IMR-90 (cell line): ENCODE data around the gene EIF4G3. TPM values are rescaled to one million over a fixed set of nuclear protein-coding genes. Genes with fewer than 3 reads are reported as not detected.

ENCODE experiments used
- ATAC-seq: fragments of 200-7000 bp; cut with Tn5 transposase; 2 replicates; pipeline ENCODE4 v1.9.1; 2020; ENCODE audit warnings: low read depth, mild to moderate bottlenecking, moderate library complexity
- BruUV-seq: library from RNA; stranded (reverse); fragments of 400-500 nt; replicated peaks from 2 replicates; lab custom pipeline; 2021; lab: Mats Ljungman, UMichigan
- CTCF ChIA-PET: fragments of 300-600 bp; formaldehyde crosslinking; extraction: SDS; loops from one replicate; lab custom pipeline; 2021; ENCODE audit warnings: antibody characterized with exemption; lab: Yijun Ruan, JAX
- POLR2A ChIA-PET: fragments of 300-600 bp; sonication (Branson Sonifier 250); formaldehyde crosslinking; loops from one replicate; lab custom pipeline; 2022; ENCODE audit warnings: antibody characterized with exemption; ENCODE audit not compliant: unreplicated experiment; lab: Charles Lee
- DNase-seq: peaks from one replicate; pipeline ENCODE4 v3.0.0; 2013
- H2AFZ ChIP-seq: replicated peaks from 2 replicates; pipeline ENCODE3; 2013; ENCODE audit warnings: low read length, mild to moderate bottlenecking; ENCODE audit not compliant: poor library complexity
- H2AK5ac ChIP-seq: 2 replicates; pipeline ENCODE4 v1.6.1; 2013; ENCODE audit warnings: low read depth, low read length, inconsistent platforms
- H2AK9ac ChIP-seq: replicated peaks from 2 replicates; pipeline ENCODE3; 2013; ENCODE audit warnings: mild to moderate bottlenecking, low read depth, low read length, moderate library complexity; ENCODE audit not compliant: poor library complexity
- H2BK120ac ChIP-seq: 2 replicates; pipeline ENCODE4 v1.6.1; 2013; ENCODE audit warnings: low read depth, low read length, inconsistent platforms
- H2BK15ac ChIP-seq: 3 replicates; pipeline ENCODE4 v1.6.1; 2013; ENCODE audit warnings: low read depth, low read length, inconsistent platforms
- H2BK20ac ChIP-seq: 2 replicates; pipeline ENCODE4 v1.6.1; 2013; ENCODE audit warnings: low read depth, mild to moderate bottlenecking, inconsistent platforms, low read length, moderate library complexity
- H2BK5ac ChIP-seq: 2 replicates; pipeline ENCODE4 v1.6.1; 2013; ENCODE audit warnings: mild to moderate bottlenecking, low read depth, low read length, inconsistent platforms; ENCODE audit not compliant: poor library complexity, severe bottlenecking
- H3K14ac ChIP-seq: replicated peaks from 2 replicates; pipeline ENCODE4 v1.6.1; 2013; ENCODE audit warnings: low read depth, low read length, inconsistent platforms
- H3K18ac ChIP-seq: 2 replicates; pipeline ENCODE4 v1.6.1; 2013; ENCODE audit warnings: low read depth, low read length, control low read depth
- H3K23ac ChIP-seq: 2 replicates; pipeline ENCODE4 v1.6.1; 2013; ENCODE audit warnings: low read depth, low read length, inconsistent platforms
- H3K27ac ChIP-seq: 2 replicates; pipeline ENCODE4 v1.5.1; 2013; ENCODE audit warnings: mild to moderate bottlenecking, control low read depth, low read length; ENCODE audit not compliant: insufficient read depth
- H3K27me3 ChIP-seq: 2 replicates; pipeline ENCODE4 v1.6.1; 2013; ENCODE audit warnings: low read length; ENCODE audit not compliant: control insufficient read depth, insufficient read depth
- H3K36me3 ChIP-seq: 2 replicates; pipeline ENCODE4 v1.6.1; 2013; ENCODE audit warnings: low read length, mixed read lengths; ENCODE audit not compliant: control insufficient read depth, insufficient read depth
- H3K4ac ChIP-seq: 2 replicates; pipeline ENCODE4 v1.6.1; 2013; ENCODE audit warnings: low read depth, low read length, inconsistent platforms
- H3K4me1 ChIP-seq: 2 replicates; pipeline ENCODE4 v1.6.1; 2013; ENCODE audit warnings: low read length, mixed read lengths; ENCODE audit not compliant: control insufficient read depth, insufficient read depth
- H3K4me2 ChIP-seq: 2 replicates; pipeline ENCODE4 v1.6.1; 2013; ENCODE audit warnings: low read depth, mild to moderate bottlenecking, control low read depth, low read length, moderate library complexity
- H3K4me3 ChIP-seq: 2 replicates; pipeline ENCODE4 v1.5.1; 2013; ENCODE audit warnings: low read depth, mild to moderate bottlenecking, control low read depth, low read length, moderate library complexity; ENCODE audit not compliant: insufficient read depth
- H3K56ac ChIP-seq: 2 replicates; pipeline ENCODE4 v1.6.1; 2013; ENCODE audit warnings: low read length, inconsistent platforms; ENCODE audit not compliant: insufficient read depth; ENCODE audit errors: extremely low read depth
- H3K79me1 ChIP-seq, 2 experiments: 2 replicates each; pipeline ENCODE4 v1.6.1; 2013; ENCODE audit warnings: low read length in 2 of 2, inconsistent platforms in 1 of 2, low read depth in 1 of 2
- H3K9ac ChIP-seq: 2 replicates; pipeline ENCODE4 v1.6.1; 2013; ENCODE audit warnings: low read depth, low read length, control low read depth
- H3K9me1 ChIP-seq: 2 replicates; pipeline ENCODE4 v1.6.1; 2013; ENCODE audit warnings: low read length, inconsistent platforms; ENCODE audit not compliant: insufficient read depth
- H3K9me3 ChIP-seq: 2 replicates; pipeline ENCODE4 v1.6.1; 2013; ENCODE audit warnings: low read length; ENCODE audit not compliant: control insufficient read depth, insufficient read depth
- H4K20me1 ChIP-seq: 2 replicates; pipeline ENCODE4 v1.6.1; 2013; ENCODE audit warnings: low read length, inconsistent platforms; ENCODE audit not compliant: insufficient read depth
- H4K5ac ChIP-seq: 2 replicates; pipeline ENCODE4 v1.6.1; 2013; ENCODE audit warnings: mild to moderate bottlenecking, low read depth, low read length, control low read depth
- H4K8ac ChIP-seq, 2 experiments: 2 replicates each; pipeline ENCODE4 v1.6.1; 2013; ENCODE audit warnings: low read depth in 2 of 2, low read length in 2 of 2, control low read depth in 1 of 2, inconsistent platforms in 1 of 2
- H4K91ac ChIP-seq: 2 replicates; pipeline ENCODE4 v1.6.1; 2013; ENCODE audit warnings: low read depth, low read length, inconsistent platforms; ENCODE audit not compliant: insufficient read depth
- MAZ ChIP-seq: IDR thresholded peaks from 2 replicates; pipeline ENCODE4 v1.6.1; 2012; ENCODE audit warnings: low read depth, mild to moderate bottlenecking, low read length, improper control_type of control experiment, moderate library complexity, borderline replicate concordance
- RFX5 ChIP-seq: IDR thresholded peaks from 2 replicates; pipeline ENCODE4 v1.8.0; 2012; ENCODE audit warnings: low read depth, mild to moderate bottlenecking, low read length, moderate library complexity
- WGBS, 2 experiments: methylation state at CpG; one replicate each; pipeline versions ENCODE4 v1.1.5 to v1.1.7; 2013; ENCODE audit warnings: missing lambda C conversion rate in 2 of 2; ENCODE audit not compliant: insufficient read length in 1 of 2; ENCODE audit errors: extremely low coverage in 2 of 2; 5-methylcytosine and 5-hydroxymethylcytosine counted together
- dilution Hi-C: fragments of 300-500 bp; cut with HindIII; formaldehyde crosslinking; loops from one replicate; pipeline ENCODE4 v1.14.3; 2018; ENCODE audit warnings: low sequenced_read_pairs; ENCODE audit not compliant: unreplicated experiment
- in situ Hi-C: fragments of 300-500 bp; cut with MboI; formaldehyde crosslinking; loops from 3 replicates; pipeline ENCODE4 v1.14.3; 2019; ENCODE audit warnings: low sequenced_read_pairs, inconsistent platforms, mixed read lengths
- intact Hi-C: fragments of 100-400 bp; cut with micrococcal nuclease; formaldehyde crosslinking; loops from 2 replicates; pipeline ENCODE4 v1.10.0; 2022
- polyA plus RNA-seq, 3 experiments: library from polyadenylated mRNA; depleted of rRNA; stranded (reverse); fragments of >200 nt; gene quantifications; 2 replicates each; pipeline ENCODE4 v1.2.3, GENCODE V29; 2012; ENCODE audit warnings: low replicate concordance in 1 of 3
- total RNA-seq: library from RNA; depleted of rRNA; stranded (reverse); fragments of >200 nt; gene quantifications from 2 replicates; pipeline ENCODE4 v1.2.3, GENCODE V29; 2012

EIF4G3 gene
- total and polyA plus RNA-seq, 2 of the 4 experiments (the other 2 are of a cell fraction), result 25.8 to 49.2 TPM

GRCh38 chr1:20829531-20829930, 347.2 kb downstream of the EIF4G3 start:
- no peak overlapping the region for H4K5ac ChIP-seq
- intact Hi-C loops, result no loop called here
- in situ Hi-C loops, result no loop called here
- no peak overlapping the region for H3K27ac ChIP-seq
- H2BK20ac ChIP-seq, result no peak overlapping the region
- ATAC-seq (peak; percentile 37; the same call in 1 of the 2 replicates), DNase-seq (peak; percentile 46)
- H3K36me3 ChIP-seq, result peaks cover 5% of the 10 kb centered on the region
- no peak overlapping the region for H3K9ac ChIP-seq
- H3K14ac ChIP-seq, result no peak overlapping the region
- no peak overlapping the region for H3K56ac ChIP-seq
- H3K23ac ChIP-seq, result no peak overlapping the region
- ChIA-PET POLR2A (no interaction called here), CTCF (interaction anchor here (0.8 kb wide), 1 partner anchor 365 kb away, joined by 3 read pairs; no protein-coding TSS in a partner anchor)
- no peak overlapping the region for H2AK9ac ChIP-seq
- H3K4me1 ChIP-seq, result peaks cover 11% of the 10 kb centered on the region
- no peaks in the 10 kb centered on the region for H3K27me3 ChIP-seq
- H3K79me1 ChIP-seq, result peaks cover 14 to 22% of the 10 kb centered on the region in 2 experiments; a peak in 3 of 4 replicates
- H4K8ac ChIP-seq, result no peak overlapping the region
- no peak overlapping the region for H2BK5ac ChIP-seq
- H3K4me2 ChIP-seq, result no peak overlapping the region
- no peaks in the 10 kb centered on the region for H3K9me3 ChIP-seq
- H4K20me1 ChIP-seq, result no peaks in the 10 kb centered on the region
- no peak overlapping the region for H2BK15ac ChIP-seq
- dilution Hi-C loops, result no loop called here
- BruUV-seq, result no TSS peak
- WGBS, 2 experiments, result no CpG with 5 or more reads among the region's 1 CpG
- H3K4me3 ChIP-seq, result no peak overlapping the region
- no peak overlapping the region for H2AK5ac ChIP-seq
- no peak overlapping the region for H3K4ac ChIP-seq
- TF ChIP-seq RFX5 (no peak), MAZ (no peak)
- H2BK120ac ChIP-seq, result no peak overlapping the region
- H3K18ac ChIP-seq, result no peak overlapping the region
- H2AFZ ChIP-seq, result no peak overlapping the region
- H4K91ac ChIP-seq, result no peak overlapping the region
- H3K9me1 ChIP-seq, result peaks cover 6% of the 10 kb centered on the region
